T-helper 17 cell (primary cell): ENCODE data around the gene ZNF280B. TPM values are rescaled to one million over a fixed set of nuclear protein-coding genes. Genes with fewer than 3 reads are reported as not detected.
A peak's percentile ranks its signal among the peaks of the same experiment; 100 is the strongest.
"Not testable (repeated sequence)": the region's sequence is repeated elsewhere in the genome, so short reads cannot be mapped to it uniquely, and the experiment has no call there.

Source experiments
- ATAC-seq: fragments of 150-1000 bp; cut with Tn5 transposase; 2 replicates; pipeline ENCODE4 v1.10.0; 2021; ENCODE audit warnings: mild to moderate bottlenecking, moderate library complexity
- DNase-seq, 3 donors: peaks; one replicate each; pipeline versions ENCODE4 v3.0.0 to v3.0.0-alpha.2; 2020 to 2021
- H3K9me3 ChIP-seq: one replicate; pipeline ENCODE4 v1.7.0; 2013; ENCODE audit warnings: low read length, mild to moderate bottlenecking; ENCODE audit not compliant: control insufficient read depth, poor library complexity, severe bottlenecking
- H3K27ac Mint-ChIP-seq: one replicate; pipeline ENCODE4 v1.8.0; 2022; ENCODE audit warnings: mild to moderate bottlenecking, moderate library complexity, mixed read lengths
- H3K27me3 Mint-ChIP-seq: one replicate; pipeline ENCODE4 v1.8.0; 2022; ENCODE audit warnings: mixed read lengths
- H3K36me3 Mint-ChIP-seq: one replicate; pipeline ENCODE4 v1.8.0; 2022; ENCODE audit warnings: low read depth, mixed read lengths
- H3K4me1 Mint-ChIP-seq: one replicate; pipeline ENCODE4 v1.8.0; 2022; ENCODE audit warnings: mild to moderate bottlenecking, mixed read lengths
- H3K4me3 Mint-ChIP-seq: one replicate; pipeline ENCODE4 v1.8.0; 2022; ENCODE audit warnings: mild to moderate bottlenecking, moderate library complexity, mixed read lengths
- total RNA-seq, 4 donors: library from RNA in 2 of 4; stranded (reverse) in 2 of 4; gene quantifications; one replicate each; pipeline ENCODE4 v1.2.3 and lab custom pipeline; 2022 to 2026

Gene ZNF280B
- total RNA-seq, 2 donors from 2014 or later: 1.8 to 1.9 TPM

GRCh38 chr22:22510833-22511232, 2.3 kb upstream of the ZNF280B start:
- not testable (repeated sequence) for ATAC-seq, H3K4me3 Mint-ChIP-seq, DNase-seq, H3K36me3 Mint-ChIP-seq, H3K9me3 ChIP-seq, H3K27ac Mint-ChIP-seq
- peaks cover 23% of the 10 kb centered on the region for H3K4me1 Mint-ChIP-seq
- peaks cover 36% of the 10 kb centered on the region for H3K27me3 Mint-ChIP-seq

- not testable (repeated sequence) for H3K4me3 Mint-ChIP-seq, DNase-seq, ATAC-seq, H3K27ac Mint-ChIP-seq, H3K9me3 ChIP-seq
- Mint-ChIP-seq H3K27me3 (peaks cover 26% of the 10 kb centered on the region), H3K36me3 (peaks cover 10% of the 10 kb centered on the region), H3K4me1 (peaks cover 25% of the 10 kb centered on the region)
Observed at GRCh38 chr22:22509912-22510311, 1.4 kb upstream of the ZNF280B start.

GRCh38 chr22:22507743-22508273, 734 bp downstream of the ZNF280B start:
- peaks cover 10% of the 10 kb centered on the region for H3K27me3 Mint-ChIP-seq
- H3K4me3 Mint-ChIP-seq: peak overlapping the region; percentile 88
- no peak for ATAC-seq
- peaks cover 25% of the 10 kb centered on the region for H3K4me1 Mint-ChIP-seq
- H3K27ac Mint-ChIP-seq: peak overlapping the region; percentile 49
- no peaks in the 10 kb centered on the region for H3K9me3 ChIP-seq
- no peak for DNase-seq
- H3K36me3 Mint-ChIP-seq: peaks cover 13% of the 10 kb centered on the region

DNA sequence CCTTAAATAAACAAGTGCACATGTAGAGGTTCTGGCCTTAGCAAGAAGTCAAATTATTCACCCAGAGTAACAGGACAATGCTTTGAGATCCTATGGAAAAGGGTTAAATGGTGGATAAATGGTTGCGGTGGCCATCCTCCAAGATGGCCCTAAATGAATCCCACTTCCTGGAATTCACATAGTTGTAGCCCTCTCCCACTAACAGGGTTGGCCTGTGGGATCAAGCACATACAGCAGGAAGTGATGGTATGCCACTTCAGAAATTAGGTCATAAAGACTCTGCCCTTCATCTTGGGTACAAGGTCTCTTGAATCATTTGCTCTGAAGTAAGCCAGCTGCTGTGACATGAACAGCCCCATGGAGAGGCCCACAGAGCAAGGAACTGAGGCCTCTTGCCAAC, 1.8 kb downstream of the ZNF280B start:
- Mint-ChIP-seq H3K27ac (no peak overlapping the region), H3K4me1 (peaks cover 22% of the 10 kb centered on the region), H3K36me3 (peaks cover 15% of the 10 kb centered on the region), H3K27me3 (no peaks in the 10 kb centered on the region), H3K4me3 (no peak overlapping the region)
- no peak for DNase-seq
- H3K9me3 ChIP-seq: no peaks in the 10 kb centered on the region
- no peak for ATAC-seq

DNA sequence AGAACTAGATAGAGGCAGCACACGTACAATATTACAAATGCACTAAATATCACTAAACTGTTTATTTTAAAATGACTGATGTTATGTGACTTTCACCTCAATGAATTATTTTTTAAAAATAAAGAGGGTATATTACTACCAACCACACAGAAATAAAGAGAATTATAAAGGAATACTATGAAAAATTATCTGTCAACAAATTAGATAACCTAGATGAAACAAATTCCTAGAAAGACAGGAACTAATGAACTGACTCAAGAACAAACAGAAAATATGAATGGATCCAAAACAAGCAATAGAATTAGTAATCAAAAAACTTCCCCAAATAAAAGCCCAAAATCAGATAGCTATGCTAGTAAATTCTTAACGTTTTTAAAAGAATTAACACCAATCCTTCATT, 10.3 kb downstream of the ZNF280B start:
- H3K4me1 Mint-ChIP-seq: peaks cover 12% of the 10 kb centered on the region
- H3K36me3 Mint-ChIP-seq: peaks cover 9% of the 10 kb centered on the region
- H3K4me3 Mint-ChIP-seq: no peak overlapping the region
- DNase-seq (no peak), ATAC-seq (no peak)
- H3K27me3 Mint-ChIP-seq: no peaks in the 10 kb centered on the region
- H3K27ac Mint-ChIP-seq: no peak overlapping the region
- no peaks in the 10 kb centered on the region for H3K9me3 ChIP-seq

- peaks cover 11% of the 10 kb centered on the region for H3K36me3 Mint-ChIP-seq
- H3K27ac Mint-ChIP-seq: peak overlapping the region; percentile 5
- not testable (repeated sequence) for ATAC-seq, H3K9me3 ChIP-seq, H3K27me3 Mint-ChIP-seq, H3K4me1 Mint-ChIP-seq, H3K4me3 Mint-ChIP-seq, DNase-seq
Observed at GRCh38 chr22:22491589-22491988, 17.0 kb downstream of the ZNF280B start.

DNA sequence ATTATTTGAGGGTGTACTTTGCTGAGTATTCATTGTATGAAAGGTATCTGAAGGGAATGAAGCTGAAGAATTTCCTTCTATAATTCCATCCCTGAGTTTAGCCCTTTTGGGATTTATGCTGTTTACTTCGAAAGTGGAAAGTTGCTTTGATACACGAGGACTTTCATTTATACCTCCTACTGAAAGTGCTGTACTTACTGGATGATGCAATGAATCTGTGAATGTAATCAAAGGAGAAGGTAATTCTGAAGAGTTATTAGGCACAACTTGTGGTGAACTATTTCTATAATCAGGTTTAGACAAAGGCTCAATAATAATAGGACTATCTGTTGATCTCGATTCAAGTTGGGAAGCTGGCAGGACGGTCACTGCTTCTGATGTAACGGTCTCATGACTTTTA, 19.8 kb downstream of the ZNF280B start:
- H3K27ac Mint-ChIP-seq: no peak overlapping the region
- H3K9me3 ChIP-seq: no peaks in the 10 kb centered on the region
- peaks cover 3% of the 10 kb centered on the region for H3K4me1 Mint-ChIP-seq
- peaks cover 8% of the 10 kb centered on the region for H3K36me3 Mint-ChIP-seq
- no peaks in the 10 kb centered on the region for H3K27me3 Mint-ChIP-seq
- DNase-seq: no peak
- ATAC-seq: no peak
- no peak overlapping the region for H3K4me3 Mint-ChIP-seq

DNA sequence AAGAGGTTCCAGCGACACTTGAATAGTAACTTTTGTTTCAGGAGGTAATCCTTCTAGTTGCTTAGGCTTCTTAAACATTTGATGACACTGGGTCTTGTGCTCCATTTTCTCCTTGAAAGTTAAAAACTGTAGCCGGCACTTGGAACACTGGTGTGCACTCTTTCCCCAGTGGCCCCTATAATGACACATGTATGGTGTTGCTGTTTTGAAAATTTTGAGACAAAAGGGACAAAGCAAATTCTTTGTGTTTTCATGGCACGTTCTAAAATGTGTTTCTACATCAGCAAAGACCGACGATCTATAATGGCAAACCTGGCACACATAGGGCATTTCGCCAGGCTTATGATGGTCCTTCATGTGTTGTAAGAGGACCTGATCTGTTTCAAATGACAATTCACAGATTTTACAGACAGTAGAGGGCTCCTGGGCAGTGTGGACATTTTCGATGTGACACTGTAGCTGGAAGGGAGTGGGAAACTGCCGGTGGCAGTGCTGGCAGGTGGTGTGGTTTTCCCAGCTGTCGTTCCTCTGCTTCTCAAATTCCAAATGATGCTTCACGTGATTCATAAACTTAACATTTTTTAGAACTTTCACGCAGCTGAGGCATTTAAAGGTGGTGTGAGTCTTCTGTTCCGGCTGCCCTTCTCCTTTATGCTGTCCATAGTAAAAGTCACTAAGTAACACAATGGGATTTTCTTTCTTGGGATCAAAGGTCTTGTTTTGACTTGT, 20.5 kb downstream of the ZNF280B start:
- ATAC-seq: no peak
- Mint-ChIP-seq H3K27me3 (no peaks in the 10 kb centered on the region), H3K4me1 (no peaks in the 10 kb centered on the region), H3K36me3 (peaks cover 4% of the 10 kb centered on the region), H3K4me3 (no peak overlapping the region), H3K27ac (no peak overlapping the region)
- no peak for DNase-seq
- no peaks in the 10 kb centered on the region for H3K9me3 ChIP-seq

DNA sequence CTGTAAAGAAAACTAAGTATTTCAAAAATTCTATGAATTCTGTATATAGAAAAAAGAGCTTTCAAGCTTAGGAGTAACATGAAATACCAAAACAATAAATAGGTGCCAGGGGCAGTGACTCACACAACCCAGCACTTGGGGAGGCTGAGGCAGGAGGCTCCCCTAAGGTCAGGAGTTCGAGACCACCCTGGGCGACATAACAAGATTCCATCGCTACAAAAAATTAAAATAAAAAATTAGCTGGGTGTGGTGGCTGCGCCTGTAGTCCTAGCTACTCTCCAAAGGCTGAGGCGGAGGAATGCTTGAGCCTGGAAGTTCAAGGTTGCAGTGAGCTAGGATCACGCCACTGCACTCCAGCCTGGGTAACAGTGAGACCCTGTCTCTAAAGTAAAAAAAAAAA, 21.5 kb downstream of the ZNF280B start:
- no peak for DNase-seq
- Mint-ChIP-seq H3K27ac (no peak overlapping the region), H3K27me3 (no peaks in the 10 kb centered on the region), H3K4me3 (no peak overlapping the region), H3K4me1 (no peaks in the 10 kb centered on the region), H3K36me3 (peaks cover 4% of the 10 kb centered on the region)
- no peaks in the 10 kb centered on the region for H3K9me3 ChIP-seq
- ATAC-seq: no peak

- Mint-ChIP-seq H3K27ac (no peak overlapping the region), H3K4me1 (no peaks in the 10 kb centered on the region), H3K27me3 (no peaks in the 10 kb centered on the region), H3K36me3 (peaks cover 4% of the 10 kb centered on the region), H3K4me3 (no peak overlapping the region)
- no peak for DNase-seq
- no peaks in the 10 kb centered on the region for H3K9me3 ChIP-seq
- no peak for ATAC-seq
Observed at GRCh38 chr22:22486132-22486899, 22.2 kb downstream of the ZNF280B start.

DNA sequence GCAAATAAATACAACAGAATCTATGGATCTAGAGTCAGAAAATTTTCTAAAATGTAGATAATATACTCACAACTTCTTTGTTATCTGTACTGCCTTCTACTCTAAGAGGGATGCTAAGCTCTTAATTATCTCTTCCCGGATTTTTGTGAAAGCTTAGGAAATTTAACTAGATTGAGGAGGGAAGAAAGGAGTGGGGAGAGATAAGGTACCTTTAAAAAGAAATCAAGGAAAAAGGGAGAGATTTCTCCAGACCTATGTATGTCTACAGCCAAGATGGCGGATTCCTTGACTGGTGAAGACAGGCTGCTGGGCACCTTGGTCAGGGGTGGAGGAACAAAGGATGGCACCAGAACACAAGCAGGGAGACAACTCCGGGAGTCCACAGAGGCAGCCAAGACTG, 23.0 kb downstream of the ZNF280B start:
- H3K27ac Mint-ChIP-seq: no peak overlapping the region
- DNase-seq: no peak
- no peaks in the 10 kb centered on the region for H3K4me1 Mint-ChIP-seq
- no peaks in the 10 kb centered on the region for H3K9me3 ChIP-seq
- no peak for ATAC-seq
- H3K4me3 Mint-ChIP-seq: no peak overlapping the region
- peaks cover 4% of the 10 kb centered on the region for H3K36me3 Mint-ChIP-seq
- H3K27me3 Mint-ChIP-seq: no peaks in the 10 kb centered on the region

- no peaks in the 10 kb centered on the region for H3K27me3 Mint-ChIP-seq
- no peaks in the 10 kb centered on the region for H3K9me3 ChIP-seq
- no peak overlapping the region for H3K27ac Mint-ChIP-seq
- H3K4me1 Mint-ChIP-seq: no peaks in the 10 kb centered on the region
- peaks cover under 1% of the 10 kb centered on the region for H3K36me3 Mint-ChIP-seq
- DNase-seq (no peak), ATAC-seq (no peak)
- H3K4me3 Mint-ChIP-seq: no peak overlapping the region
Observed at GRCh38 chr22:22484023-22484422, 24.5 kb downstream of the ZNF280B start.

DNA sequence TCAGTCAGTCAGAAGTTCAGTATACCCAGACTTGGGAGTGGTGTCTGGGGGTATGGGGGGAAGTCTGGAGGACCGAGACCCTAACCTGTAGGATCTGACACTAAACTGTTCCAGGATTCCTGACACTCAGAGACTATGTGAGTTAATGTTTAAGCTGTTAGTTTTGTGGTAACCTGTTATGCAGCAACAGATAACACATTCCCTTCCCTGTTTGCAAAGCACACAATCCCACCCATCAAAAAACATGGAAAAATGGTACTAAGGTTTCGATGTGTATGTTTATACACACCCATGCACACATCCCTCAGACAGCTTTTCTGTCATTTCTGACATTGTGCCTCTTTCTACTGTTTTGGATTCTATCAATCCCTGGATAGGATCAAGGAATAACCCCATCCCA, 27.6 kb downstream of the ZNF280B start:
- Mint-ChIP-seq H3K4me1 (no peaks in the 10 kb centered on the region), H3K27ac (no peak overlapping the region), H3K4me3 (no peak overlapping the region), H3K27me3 (no peaks in the 10 kb centered on the region), H3K36me3 (no peaks in the 10 kb centered on the region)
- DNase-seq (no peak), ATAC-seq (no peak)
- H3K9me3 ChIP-seq: no peaks in the 10 kb centered on the region
